ENCODE data around the gene BORCS6.

- TF ChIP-seq CTCF (conservative IDR thresholded peaks at IDR 0.05; ENCODE audit: low read depth, low read length) = peak; percentile 76
- TF ChIP-seq EZH2phosphoT487 (IDR thresholded peaks at IDR 0.05; ENCODE audit: borderline replicate concordance, low read length) = no peak
These were observed 51.2 kb downstream of the BORCS6 start for GRCh38 chr17:8138672-8139371.

All from PC-3 (cell line).